Psoas muscle (tissue), 8 donors: ENCODE data around the gene KLHL30. TPM values are rescaled to one million over a fixed set of nuclear protein-coding genes. Genes with fewer than 3 reads are reported as not detected.
A peak's percentile ranks its signal among the peaks of the same experiment; 100 is the strongest.
"Not testable (repeated sequence)": the region's sequence is repeated elsewhere in the genome, so short reads cannot be mapped to it uniquely, and the experiment has no call there.

ENCODE experiments used
- ATAC-seq, 4 donors: fragments of 200-7000 bp; cut with Tn5 transposase; one replicate each; pipeline ENCODE4 v1.9.1; 2020; ENCODE audit warnings: moderate library complexity in 3 of 4, mild to moderate bottlenecking in 2 of 4
- DNase-seq, 2 donors: peaks; one replicate each; pipeline ENCODE4 v3.0.0-alpha.2; 2020
- H3K27ac ChIP-seq: fragments of 200-600 bp; one replicate; pipeline ENCODE4 v1.8.0; 2022
- H3K27me3 ChIP-seq, 3 donors: fragments of 200-600 bp in 1 of 3; one replicate each; pipeline versions ENCODE4 v1.6.1 to v1.8.0; 2013 to 2022; ENCODE audit warnings: low read length in 2 of 3, mild to moderate bottlenecking in 2 of 3, moderate library complexity in 1 of 3; ENCODE audit not compliant: insufficient read depth in 3 of 3
- H3K36me3 ChIP-seq, 2 donors: fragments of 200-600 bp in 1 of 2; one replicate each; pipeline versions ENCODE4 v1.6.1 to v1.8.0; 2013 to 2022; ENCODE audit warnings: low read depth in 1 of 2, mild to moderate bottlenecking in 1 of 2, moderate library complexity in 1 of 2; ENCODE audit not compliant: insufficient read depth in 1 of 2
- H3K4me1 ChIP-seq: fragments of 200-600 bp; one replicate; pipeline ENCODE4 v1.8.0; 2022
- H3K4me3 ChIP-seq: fragments of 200-600 bp; one replicate; pipeline ENCODE4 v1.8.0; 2022; ENCODE audit warnings: mild to moderate bottlenecking
- H3K9me3 ChIP-seq: fragments of 200-600 bp; one replicate; pipeline ENCODE4 v1.8.0; 2022
- whole genome bisulfite sequencing, 3 donors: extraction: QIAGEN DNeasy Blood & Tissue Kit; methylation state at CpG; one replicate each; pipeline versions ENCODE4 v1.1.6 to v1.1.7; 2013; 5-methylcytosine and 5-hydroxymethylcytosine counted together
- intact Hi-C, 2 donors: fragments of 100-400 bp; cut with DNase I; formaldehyde crosslinking; loops; one replicate each; pipeline versions ENCODE4 v1.11.0 to v1.14.2; 2022
- polyA plus RNA-seq, 3 donors: library from polyadenylated mRNA; stranded (reverse); fragments of 200-250 nt; gene quantifications; one replicate each; pipeline ENCODE4 v1.2.3, GENCODE V29; 2013
- total RNA-seq, 4 donors: library from RNA; stranded (reverse); fragmentation: NEBNext Ultra II Directional in 2 of 4; extraction: Animal tissue kit (Norgen Biotek cat#: 25700) in 2 of 4; gene quantifications; one replicate each; pipeline versions ENCODE4 v1.2.1 to v1.2.4, GENCODE V29; 2021 to 2023
- TF ChIP-seq, protein P1 (sequence below): fragments of 200-600 bp; IDR thresholded peaks from one replicate; pipeline ENCODE4 v1.8.0; 2022; ENCODE audit warnings: antibody characterized with exemption
- donor health status: healthy with polysubstance abuse.
- donor health status: DM: no; HTN: no; CAD: no; lungs with moderate emphysema.
- donor health status: Bipolar disorder and iron deficiency.
- donor health status: healthy.
- donor health status: DM: yes; HTN: yes; CAD: no.
- donor health status: DM: no; HTN: no; CAD: no.
- donor health status: DM: no; HTN: no; CAD: no.
- donor health status: DM: yes; HTN: yes; CAD: no.

Gene KLHL30
- total and polyA plus RNA-seq, 7 donors, result 67.7 to 175 (median 121) TPM

GRCh38 chr2:238170386-238171071, 32.1 kb downstream of the KLHL30 start:
- TF ChIP-seq, protein P1, sequence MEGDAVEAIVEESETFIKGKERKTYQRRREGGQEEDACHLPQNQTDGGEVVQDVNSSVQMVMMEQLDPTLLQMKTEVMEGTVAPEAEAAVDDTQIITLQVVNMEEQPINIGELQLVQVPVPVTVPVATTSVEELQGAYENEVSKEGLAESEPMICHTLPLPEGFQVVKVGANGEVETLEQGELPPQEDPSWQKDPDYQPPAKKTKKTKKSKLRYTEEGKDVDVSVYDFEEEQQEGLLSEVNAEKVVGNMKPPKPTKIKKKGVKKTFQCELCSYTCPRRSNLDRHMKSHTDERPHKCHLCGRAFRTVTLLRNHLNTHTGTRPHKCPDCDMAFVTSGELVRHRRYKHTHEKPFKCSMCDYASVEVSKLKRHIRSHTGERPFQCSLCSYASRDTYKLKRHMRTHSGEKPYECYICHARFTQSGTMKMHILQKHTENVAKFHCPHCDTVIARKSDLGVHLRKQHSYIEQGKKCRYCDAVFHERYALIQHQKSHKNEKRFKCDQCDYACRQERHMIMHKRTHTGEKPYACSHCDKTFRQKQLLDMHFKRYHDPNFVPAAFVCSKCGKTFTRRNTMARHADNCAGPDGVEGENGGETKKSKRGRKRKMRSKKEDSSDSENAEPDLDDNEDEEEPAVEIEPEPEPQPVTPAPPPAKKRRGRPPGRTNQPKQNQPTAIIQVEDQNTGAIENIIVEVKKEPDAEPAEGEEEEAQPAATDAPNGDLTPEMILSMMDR, result no peak
- H3K9me3 ChIP-seq, result no peaks in the 10 kb centered on the region
- no peaks in the 10 kb centered on the region for H3K27me3 ChIP-seq
- intact Hi-C loops, result no loop called here
- WGBS, 3 donors, result 83 to 88% (median 84%) methylated on average over 21 of the region's 21 CpGs
- no peak overlapping the region for H3K4me3 ChIP-seq
- H3K27ac ChIP-seq, result peak overlapping the region; percentile 30
- H3K36me3 ChIP-seq, result peaks cover 3 to 83% of the 10 kb centered on the region in 2 donors
- ATAC-seq, result no peak
- DNase-seq, result peak in 1 of 2 donors; percentile 30
- peaks cover 9% of the 10 kb centered on the region for H3K4me1 ChIP-seq

- Histone ChIP-seq H3K36me3 (peaks cover 3 to 86% of the 10 kb centered on the region in 2 donors), H3K27ac (peak overlapping the region; percentile 30)
- H3K4me3 ChIP-seq, ATAC-seq, H3K9me3 ChIP-seq, DNase-seq, H3K27me3 ChIP-seq, intact Hi-C loops, H3K4me1 ChIP-seq: not testable (repeated sequence)
- 80 to 89% (median 86%) methylated on average over 5 of the region's 5 CpGs for WGBS, 3 donors
Observed at GRCh38 chr2:238171072-238171431, 32.6 kb downstream of the KLHL30 start.

GRCh38 chr2:238171575-238172187, 33.2 kb downstream of the KLHL30 start:
- peaks cover 4% of the 10 kb centered on the region for H3K4me1 ChIP-seq
- DNase-seq (no peak), ATAC-seq (no peak)
- H3K4me3 ChIP-seq, result no peak overlapping the region
- peaks cover 3 to 92% of the 10 kb centered on the region in 2 donors for H3K36me3 ChIP-seq
- H3K9me3 ChIP-seq, result no peaks in the 10 kb centered on the region
- no peak overlapping the region for H3K27ac ChIP-seq
- TF ChIP-seq, protein P1, result no peak
- intact Hi-C loops, result no loop called here
- no peaks in the 10 kb centered on the region for H3K27me3 ChIP-seq
- WGBS, 3 donors, result 93 to 97% (median 95%) methylated on average over 9 of the region's 9 CpGs

GRCh38 chr2:238172439-238172838, 34.0 kb downstream of the KLHL30 start:
- TF ChIP-seq, protein P1, result no peak
- Histone ChIP-seq H3K27ac (no peak overlapping the region), H3K27me3 (no peaks in the 10 kb centered on the region), H3K4me1 (peaks cover 4% of the 10 kb centered on the region), H3K36me3 (peaks cover 5 to 97% of the 10 kb centered on the region in 2 donors), H3K4me3 (no peak overlapping the region), H3K9me3 (no peaks in the 10 kb centered on the region)
- DNase-seq (no peak), ATAC-seq (no peak)
- intact Hi-C loops, result no loop called here
- WGBS, 3 donors, result 87 to 90% (median 88%) methylated on average over 11 to 14 of the region's 14 CpGs

- ATAC-seq (no peak), DNase-seq (no peak)
- Histone ChIP-seq H3K9me3 (no peaks in the 10 kb centered on the region), H3K4me1 (peaks cover 4% of the 10 kb centered on the region), H3K36me3 (peaks cover 5 to 97% of the 10 kb centered on the region in 2 donors), H3K27me3 (no peaks in the 10 kb centered on the region), H3K4me3 (no peak overlapping the region), H3K27ac (no peak overlapping the region)
- 88 to 89% (median 88%) methylated on average over 2 of the region's 2 CpGs for WGBS, 3 donors
- intact Hi-C loops, result no loop called here
- TF ChIP-seq, protein P1, result no peak
Observed at GRCh38 chr2:238173692-238174091, 35.2 kb downstream of the KLHL30 start.
